NCI-H2171 treated with DMSO at 0.1 percent for 48 hours (cell line): ENCODE results near the gene NECAB3.
"Not testable (repeated sequence)": the region's sequence is repeated elsewhere in the genome, so short reads cannot be mapped to it uniquely, and the experiment has no call there.

Experiments
- DNase-seq: peaks from one replicate; lab custom pipeline; 2025; lab: John Stamatoyannopoulos, UW

The NECAB3 gene

GRCh38 chr20:33674294-33675135 lies at the start of gene NECAB3:
NECAB3 (minus strand) TSS chr20:33674428; CDS start chr20:33674352, 76 bp downstream.
- DNase-seq: peak; percentile 74

- DNase-seq: no peak
Observed at GRCh38 chr20:33721391-33722140, 47.3 kb upstream of the NECAB3 start.

GRCh38 chr20:33719989-33720709 lies 45.9 kb upstream of the NECAB3 start, which contains the start of gene PXMP4:
PXMP4 (minus strand) TSS chr20:33720310; CDS start chr20:33720207, 103 bp downstream.
- peak; percentile 100 for DNase-seq

- peak; percentile 71 for DNase-seq
Observed at GRCh38 chr20:33719277-33719988, 45.2 kb upstream of the NECAB3 start.

- no peak for DNase-seq
Observed at GRCh38 chr20:33716498-33716897, 42.3 kb upstream of the NECAB3 start.

GRCh38 chr20:33713865-33714367 lies 39.7 kb upstream of the NECAB3 start:
- no peak for DNase-seq

GRCh38 chr20:33711446-33711738 lies 37.2 kb upstream of the NECAB3 start:
- no peak for DNase-seq

GRCh38 chr20:33710681-33711445 lies 36.6 kb upstream of the NECAB3 start:
- DNase-seq: no peak

- no peak for DNase-seq
Observed at GRCh38 chr20:33709905-33710541, 35.8 kb upstream of the NECAB3 start.

GRCh38 chr20:33709398-33709797 lies 35.2 kb upstream of the NECAB3 start:
- no peak for DNase-seq

GRCh38 chr20:33707668-33708067 lies 33.4 kb upstream of the NECAB3 start:
- DNase-seq: no peak

GRCh38 chr20:33704197-33704924 lies 30.1 kb upstream of the NECAB3 start:
- DNase-seq: peak; percentile 40

GRCh38 chr20:33703498-33704137 lies 29.4 kb upstream of the NECAB3 start:
- DNase-seq: no peak

- peak; percentile 99 for DNase-seq
Observed at GRCh38 chr20:33702861-33703260, 28.6 kb upstream of the NECAB3 start.

GRCh38 chr20:33701629-33702450 lies 27.6 kb upstream of the NECAB3 start:
- DNase-seq: no peak

- not testable (repeated sequence) for DNase-seq
Observed at GRCh38 chr20:33700696-33701441, 26.6 kb upstream of the NECAB3 start.

- not testable (repeated sequence) for DNase-seq
Observed at GRCh38 chr20:33698966-33699365, 24.7 kb upstream of the NECAB3 start.

GRCh38 chr20:33697129-33697528 lies 22.9 kb upstream of the NECAB3 start:
- no peak for DNase-seq
